SH-SY5Y (cell line): ENCODE measurements around the gene BMPR1B.

Source experiments
- GATA2 ChIP-seq: IDR thresholded peaks from 2 replicates; pipeline ENCODE4 v1.6.1; 2011; ENCODE audit warnings: mild to moderate bottlenecking, low read depth, low read length
- GATA3 ChIP-seq: IDR thresholded peaks from 2 replicates; pipeline ENCODE4 v1.6.1; 2011; ENCODE audit warnings: low read depth, mild to moderate bottlenecking, low read length, moderate library complexity

BMPR1B gene

DNA sequence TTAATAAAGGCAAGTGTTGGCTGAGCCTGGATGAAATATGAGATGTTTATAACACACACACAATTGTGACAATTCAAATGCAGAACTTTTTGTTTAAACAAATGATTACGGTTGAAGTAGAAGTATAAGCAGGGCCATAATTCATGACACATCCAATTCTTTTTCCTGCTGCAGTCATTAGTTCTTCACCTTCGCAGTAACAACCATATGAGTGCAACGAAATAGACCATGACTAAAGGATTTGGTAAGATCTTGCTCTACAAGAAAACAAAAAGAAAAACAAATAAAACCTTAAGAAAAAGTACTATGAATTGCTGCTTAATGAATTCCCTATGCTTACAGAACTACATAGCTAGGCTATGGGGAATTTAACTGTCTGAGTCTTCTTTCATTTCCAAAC lies 13.9 kb upstream of the BMPR1B start:
- TF ChIP-seq GATA3 (no peak), GATA2 (no peak)

DNA sequence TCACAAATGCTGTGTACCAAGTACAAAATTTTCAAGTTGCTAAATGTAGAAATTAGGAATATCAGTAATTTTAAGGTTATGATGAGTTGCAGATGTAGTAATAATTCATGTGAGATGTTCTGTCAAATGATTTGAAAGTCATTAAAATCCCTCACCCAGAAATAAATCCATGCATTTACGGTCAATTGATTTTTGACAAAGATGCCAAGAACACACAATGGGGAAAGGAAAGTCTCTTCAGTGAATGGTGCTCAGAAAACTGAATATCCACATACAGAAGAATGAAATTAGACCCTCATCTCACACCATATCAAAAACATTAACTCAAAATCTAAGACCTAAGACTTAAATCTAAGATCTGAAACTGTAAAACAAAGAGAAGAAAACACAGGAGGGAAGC lies 12.9 kb upstream of the BMPR1B start:
- no peak for TF ChIP-seq GATA3
- no peak for TF ChIP-seq GATA2

DNA sequence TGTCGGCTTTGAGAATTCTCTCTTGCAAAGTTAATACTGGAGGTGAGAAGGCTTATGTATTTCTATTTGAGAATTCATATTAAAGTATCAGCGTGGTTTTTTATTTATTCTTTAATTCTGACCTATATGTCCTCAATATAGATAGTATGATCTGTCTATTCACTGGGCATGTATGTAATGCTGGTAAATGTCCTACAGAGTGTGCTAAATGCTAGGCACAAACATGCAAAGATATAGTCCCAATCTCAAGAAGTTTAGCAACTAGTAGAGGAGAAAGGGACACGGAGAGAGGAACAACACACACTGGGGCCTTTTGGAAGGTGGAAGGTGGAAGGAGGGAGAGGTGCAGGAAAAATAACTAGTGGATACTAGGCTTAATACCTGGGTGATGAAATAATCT lies 11.0 kb upstream of the BMPR1B start:
- TF ChIP-seq GATA3: no peak
- TF ChIP-seq GATA2: no peak

DNA sequence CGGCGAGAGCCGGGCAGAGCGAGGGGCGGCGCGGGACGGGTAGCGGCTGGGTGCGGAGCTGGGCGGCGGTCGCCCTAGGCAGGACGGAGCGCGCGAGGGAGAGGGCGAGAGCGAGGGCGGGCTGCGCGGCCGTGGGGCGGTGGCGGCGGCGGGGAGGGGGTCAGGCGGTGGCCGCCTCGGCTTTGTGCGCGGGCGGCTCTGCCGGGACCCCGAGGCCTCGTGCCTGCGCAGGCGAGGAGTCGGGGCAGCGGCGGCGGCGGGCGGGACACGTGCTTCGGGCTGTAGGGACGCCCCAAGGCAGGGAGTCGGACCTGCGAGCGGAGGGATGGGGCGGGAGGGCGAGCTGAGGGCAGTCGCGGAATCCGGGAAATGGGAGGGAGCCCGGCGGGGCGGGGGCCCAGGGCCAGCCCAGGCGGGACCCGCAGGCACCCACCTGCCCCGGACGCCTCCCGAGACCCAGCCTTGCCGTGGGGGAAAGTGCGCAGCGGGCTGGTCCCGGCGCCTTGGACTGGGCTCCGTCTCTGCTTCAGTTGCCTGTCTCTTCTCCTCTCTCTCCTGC lies 465 bp downstream of the BMPR1B start:
- TF ChIP-seq GATA2: no peak
- no peak for TF ChIP-seq GATA3

DNA sequence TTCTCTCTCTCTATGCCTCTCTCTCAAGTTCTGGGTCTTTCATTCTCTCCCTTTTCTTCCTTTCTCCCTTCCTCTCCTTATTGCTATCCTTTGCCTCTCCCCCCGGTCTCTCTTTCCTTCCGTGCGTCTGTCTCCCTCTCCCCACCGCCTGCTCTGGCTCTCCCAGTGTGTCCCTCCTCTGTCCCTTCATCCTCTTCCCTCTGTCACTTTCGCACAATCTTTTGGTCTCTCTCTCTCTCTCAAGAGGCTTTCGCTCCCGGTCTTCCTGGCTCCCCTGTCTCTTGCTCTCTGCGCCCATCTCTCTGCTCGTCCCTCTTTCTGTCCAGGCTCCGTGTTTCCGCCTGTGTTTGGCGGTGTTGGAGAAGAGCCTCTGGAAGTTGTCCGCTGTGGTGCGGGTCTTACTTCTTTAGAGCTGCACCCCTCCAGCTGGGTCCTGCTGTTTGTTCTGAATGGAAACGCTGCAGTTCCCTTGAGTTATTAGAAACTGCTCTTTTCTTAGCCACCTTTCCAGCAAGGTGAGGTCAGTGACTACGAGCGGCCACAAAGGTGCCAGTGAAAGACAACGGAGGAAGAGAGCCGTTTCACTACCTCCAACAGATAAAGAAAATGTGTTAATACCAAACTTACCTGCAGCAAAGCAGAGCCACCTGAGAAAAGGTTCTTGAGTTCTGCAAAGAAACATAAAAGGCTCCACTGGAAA lies 1.1 kb downstream of the BMPR1B start:
- TF ChIP-seq GATA2: no peak
- no peak for TF ChIP-seq GATA3

DNA sequence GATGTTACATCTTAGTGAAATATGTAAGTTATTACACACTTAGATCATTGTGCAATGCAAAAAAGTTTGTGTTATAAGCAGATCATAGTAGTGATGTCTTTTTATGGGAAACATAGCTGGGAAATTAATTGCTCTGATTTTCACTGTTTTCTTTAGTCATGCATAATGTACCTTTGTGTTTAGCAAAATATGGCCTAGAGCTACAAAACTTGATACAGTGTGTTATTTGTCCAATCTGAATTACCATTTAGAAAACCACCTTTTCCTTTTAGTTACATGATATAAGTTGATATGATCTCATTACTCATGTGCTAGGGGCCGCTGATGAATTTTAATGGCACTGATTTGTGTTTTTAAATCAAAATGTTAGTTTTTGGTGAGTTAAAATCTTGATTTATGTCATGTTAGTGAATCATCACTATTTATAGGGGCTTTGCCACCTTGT lies 2.0 kb downstream of the BMPR1B start:
- no peak for TF ChIP-seq GATA3
- TF ChIP-seq GATA2: no peak; the same call in 1 of the 2 replicates

DNA sequence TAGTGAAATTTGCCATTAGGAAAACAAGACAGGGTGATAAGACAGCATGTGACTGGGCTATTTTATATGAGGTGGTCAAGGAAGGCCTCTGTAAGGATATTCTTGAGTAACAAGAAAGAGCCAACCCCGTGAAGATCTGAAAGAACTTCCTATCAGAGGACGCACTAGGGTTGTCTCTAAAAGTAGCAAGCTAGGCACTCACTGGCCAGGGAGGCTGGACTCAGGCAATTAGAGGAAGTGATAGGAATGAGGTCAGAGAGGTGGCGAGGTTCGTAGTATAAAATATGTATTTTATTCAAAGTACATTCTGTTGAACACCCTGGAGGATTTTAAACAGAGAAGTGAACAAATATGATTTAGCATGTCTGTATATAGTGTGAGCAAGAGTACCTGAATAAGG lies 4.6 kb downstream of the BMPR1B start:
- TF ChIP-seq GATA2: no peak
- no peak for TF ChIP-seq GATA3

DNA sequence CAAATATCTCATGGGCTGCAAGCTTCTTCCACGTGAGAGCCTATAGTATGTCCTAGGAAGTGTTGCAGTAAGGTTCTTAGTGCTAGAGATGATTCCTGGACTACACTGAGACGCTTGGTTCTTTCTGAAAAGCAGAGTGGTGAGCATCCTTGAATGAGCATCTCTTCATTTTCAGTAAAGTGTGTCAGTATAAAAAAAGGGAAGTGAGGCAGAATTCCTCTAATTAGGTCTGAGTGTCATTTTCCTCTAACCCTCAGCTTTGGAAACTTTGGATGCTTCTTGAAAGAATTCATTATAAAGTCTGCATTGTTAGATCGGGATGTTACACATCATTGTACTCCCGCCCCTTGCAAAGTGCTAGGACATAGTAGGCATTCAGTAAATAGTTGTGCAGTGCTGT lies 5.2 kb downstream of the BMPR1B start:
- TF ChIP-seq GATA3 (no peak), GATA2 (no peak)

DNA sequence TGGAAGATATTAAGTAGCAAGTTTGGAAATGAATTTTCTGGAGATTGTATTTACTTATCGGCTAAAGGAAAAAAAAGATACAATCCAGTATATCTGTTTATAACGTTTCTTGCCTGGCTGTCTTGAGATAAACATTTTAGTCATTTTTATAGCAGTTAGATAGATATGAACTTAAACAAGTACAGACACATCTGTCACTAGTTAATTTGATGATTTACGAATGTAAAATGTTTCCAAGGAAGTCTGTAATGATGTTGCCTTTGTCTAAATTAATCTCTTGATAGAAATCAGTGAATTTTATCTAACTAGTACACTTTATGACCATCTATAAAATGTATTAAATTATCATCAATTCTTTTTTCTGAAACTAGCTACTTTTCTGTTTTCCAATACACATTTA lies 5.7 kb downstream of the BMPR1B start:
- 0 out of 2 replicates have a peak, but pooled peaks have one; percentile 33 for TF ChIP-seq GATA2
- TF ChIP-seq GATA3: peak; percentile 74

DNA sequence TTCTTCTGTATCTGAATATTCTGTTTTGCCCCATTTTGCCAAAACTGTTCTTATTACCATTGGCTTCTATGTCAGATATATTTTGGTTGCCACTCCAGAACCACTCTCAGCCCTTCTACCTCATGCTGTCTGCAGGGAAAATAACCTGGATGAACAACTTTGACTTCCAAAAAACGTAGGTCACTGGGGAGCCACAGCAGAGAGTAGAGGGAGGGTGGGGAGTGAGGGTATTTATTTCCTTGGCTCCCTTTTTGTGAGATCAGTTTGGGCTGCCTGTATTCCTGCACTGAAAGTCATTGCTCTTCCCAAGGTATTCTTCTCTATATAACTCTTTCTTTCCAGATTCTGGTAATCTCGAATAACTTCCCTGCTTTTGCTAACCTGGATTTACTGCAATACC lies 6.3 kb downstream of the BMPR1B start:
- no peak for TF ChIP-seq GATA2
- no peak for TF ChIP-seq GATA3

DNA sequence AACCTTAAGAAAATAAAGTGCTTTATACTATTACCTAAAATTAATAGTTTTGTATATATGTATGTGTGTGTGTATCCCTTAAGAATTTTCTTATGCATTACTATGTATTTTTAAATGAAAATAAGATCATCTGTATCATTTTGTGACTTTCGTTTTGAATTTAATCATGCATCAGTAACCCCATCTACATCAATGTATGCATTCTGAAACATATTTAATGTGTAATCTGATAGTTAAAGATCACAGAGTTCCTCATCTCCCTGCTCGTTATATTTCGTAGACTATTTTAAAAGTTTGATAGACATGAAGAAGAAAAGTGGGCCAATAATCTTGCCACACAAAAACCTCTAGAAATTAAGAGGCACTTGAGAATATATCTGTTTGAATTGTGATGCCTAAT lies 7.4 kb downstream of the BMPR1B start:
- no peak for TF ChIP-seq GATA3
- no peak for TF ChIP-seq GATA2

DNA sequence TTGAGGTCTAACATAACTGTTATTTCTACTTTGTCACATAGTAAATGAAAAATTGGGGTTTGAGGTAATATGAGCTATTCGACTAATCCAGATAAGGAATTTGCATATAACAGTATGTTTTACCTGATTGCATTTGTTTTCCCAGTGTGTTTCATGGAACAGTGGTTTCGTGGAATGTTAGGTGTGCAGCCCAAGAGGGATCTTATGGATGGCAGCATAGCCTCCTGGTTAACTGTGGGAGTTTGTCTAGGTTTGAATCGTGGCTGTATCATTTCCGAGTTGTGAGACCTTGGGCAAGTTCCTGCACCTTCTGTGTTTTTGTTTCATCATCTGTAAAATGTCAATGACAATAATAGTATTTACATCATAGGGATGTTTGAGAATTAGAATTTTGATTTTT lies 7.9 kb downstream of the BMPR1B start:
- no peak for TF ChIP-seq GATA3
- no peak for TF ChIP-seq GATA2

DNA sequence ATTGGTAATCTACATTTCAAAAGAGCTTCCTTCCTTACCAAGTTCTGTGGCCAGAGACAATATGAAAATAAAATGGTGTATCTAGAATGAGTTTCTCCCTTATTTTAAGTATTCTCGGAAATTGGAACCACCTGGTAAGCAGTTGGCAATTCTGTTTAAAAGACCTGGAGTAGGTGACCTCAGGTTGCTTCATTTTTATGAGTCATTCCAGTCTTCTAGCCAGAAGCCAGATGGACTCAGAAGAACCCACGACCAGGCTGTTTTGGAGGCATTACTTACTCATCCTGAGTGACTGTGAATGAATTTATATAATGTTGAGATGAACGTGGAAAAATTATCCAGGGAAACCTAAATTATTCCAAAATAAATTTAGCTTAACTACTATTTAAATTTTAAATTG lies 9.1 kb downstream of the BMPR1B start:
- TF ChIP-seq GATA3 (no peak), GATA2 (no peak)

DNA sequence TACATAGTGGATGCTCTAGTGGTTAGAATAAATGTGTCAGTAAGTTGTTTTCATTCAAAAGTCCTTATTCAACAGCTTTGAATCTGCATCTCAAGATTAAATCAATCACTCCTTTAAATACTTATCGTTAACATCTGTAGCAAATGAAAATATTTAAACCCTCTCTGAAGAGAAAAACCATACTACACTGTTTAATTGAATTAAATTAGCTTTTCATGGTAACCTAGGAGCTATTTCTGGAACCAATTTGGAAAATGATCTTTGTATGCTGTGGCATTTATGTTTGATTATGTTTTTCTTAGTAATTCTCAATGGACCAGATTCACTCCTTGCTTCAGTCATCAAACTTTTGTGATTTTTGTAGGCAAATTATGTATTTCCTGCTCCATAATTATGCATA lies 9.7 kb downstream of the BMPR1B start:
- no peak for TF ChIP-seq GATA2
- peak; percentile 64; the same call in 1 of the 2 replicates for TF ChIP-seq GATA3

DNA sequence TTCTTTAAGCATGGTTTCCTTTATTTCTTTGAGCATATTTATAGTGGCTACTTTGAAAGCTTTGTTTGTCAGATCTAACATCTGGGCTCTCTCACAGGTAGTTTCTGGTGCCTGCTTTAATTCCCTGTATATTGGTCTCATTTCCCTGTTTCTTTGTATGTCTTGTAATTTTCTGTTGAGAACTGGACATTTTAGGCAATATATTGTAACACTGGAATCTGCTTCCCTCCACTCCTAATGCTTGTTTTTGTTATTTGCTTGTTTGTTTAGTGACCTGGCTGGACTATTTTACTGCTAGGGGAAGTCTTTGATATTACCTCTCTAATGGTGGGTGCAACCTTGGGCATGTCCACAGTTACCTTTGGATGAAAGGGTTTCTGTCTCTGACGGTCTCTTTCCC lies 25.0 kb downstream of the BMPR1B start:
- TF ChIP-seq GATA3 (no peak), GATA2 (no peak)
